CD4-positive, alpha-beta T cell treated with Interleukin-10 for 1 hour (primary cell): Measurements from ENCODE around the gene LCA5L.

Experiments
- DNase-seq: peaks from one replicate; pipeline ENCODE4 v3.0.0-alpha.2; 2020

Gene LCA5L

DNA sequence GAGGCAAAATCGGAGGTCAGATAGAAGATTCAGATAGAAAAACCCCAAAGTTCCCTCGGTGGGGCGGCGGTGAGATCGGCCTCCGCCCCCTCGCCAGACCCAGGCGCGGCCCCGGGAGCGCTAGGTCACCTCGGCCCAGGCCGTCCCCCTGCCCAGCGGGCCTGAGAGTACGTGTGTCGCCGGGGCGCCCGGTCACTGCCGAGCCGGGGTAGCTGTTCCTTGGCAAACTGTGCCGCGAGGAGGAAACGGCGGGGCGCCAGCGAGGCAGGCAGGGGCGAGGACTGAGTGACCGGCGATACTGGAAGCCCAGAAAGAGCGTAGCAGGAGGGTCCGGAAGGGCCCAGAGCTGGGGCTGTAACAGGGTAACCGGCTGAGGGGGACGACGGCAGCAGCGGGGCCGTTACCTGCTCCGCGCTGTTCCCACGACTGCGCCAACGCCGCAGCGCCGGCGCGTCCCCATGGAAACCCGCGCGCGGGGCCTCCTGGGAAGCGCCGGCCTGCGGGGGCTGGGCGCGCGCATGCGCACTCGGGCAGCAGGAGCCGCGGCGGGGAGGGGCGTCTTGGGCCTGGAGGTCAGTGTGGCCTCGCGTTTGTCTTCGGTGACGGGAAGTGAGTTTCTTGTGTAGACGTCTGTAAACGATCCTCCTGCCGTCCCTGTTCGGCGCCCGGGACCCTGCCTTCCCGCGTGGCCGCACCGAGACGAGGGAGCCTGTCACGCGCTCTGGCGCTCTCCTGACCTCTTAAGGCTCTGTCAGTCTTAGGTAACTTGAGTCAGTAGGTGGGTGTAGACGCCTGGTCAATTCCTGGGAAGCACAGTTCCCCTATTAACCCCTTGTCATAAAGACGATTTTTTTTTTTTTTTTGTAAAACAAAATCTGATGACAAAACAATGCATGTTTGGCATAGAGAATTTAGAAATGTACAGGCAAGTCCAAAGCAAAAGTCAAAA is at the start of gene LCA5L:
LCA5L (minus strand) TSS at position 458 of the 949 bp plus-strand sequence. CDS start 17,285 bp downstream, outside the sequence.
- DNase-seq, result peak; percentile 93

GRCh38 chr21:39489380-39489924 is 43.9 kb upstream of the LCA5L start:
- no peak for DNase-seq

DNA sequence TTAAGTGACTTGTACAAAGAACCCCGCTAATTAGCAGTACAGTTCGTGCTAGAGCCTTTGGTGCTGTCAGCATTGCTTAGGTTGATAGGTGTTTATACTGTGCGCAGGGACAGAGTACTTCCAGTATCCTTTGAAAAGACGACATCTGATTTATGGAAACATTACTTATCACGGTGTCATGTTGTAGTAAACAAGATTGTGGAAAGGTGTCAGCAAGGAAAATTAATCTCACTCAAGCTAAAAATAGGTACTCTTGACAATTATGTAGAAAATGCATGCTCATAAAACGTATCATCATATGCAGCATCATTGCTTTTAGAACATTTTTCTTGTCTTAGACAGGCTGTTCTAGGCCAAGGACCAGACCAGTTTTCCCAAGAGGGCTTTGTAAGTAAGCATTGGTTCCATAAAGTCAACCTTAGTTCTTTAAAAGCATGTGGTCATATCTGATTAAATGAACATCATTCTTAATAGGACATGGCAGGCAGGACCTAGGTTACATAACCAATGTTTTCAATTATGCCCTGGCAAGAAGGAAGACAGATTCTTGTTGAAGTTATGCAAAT is 39.2 kb upstream of the LCA5L start:
- no peak for DNase-seq

DNA sequence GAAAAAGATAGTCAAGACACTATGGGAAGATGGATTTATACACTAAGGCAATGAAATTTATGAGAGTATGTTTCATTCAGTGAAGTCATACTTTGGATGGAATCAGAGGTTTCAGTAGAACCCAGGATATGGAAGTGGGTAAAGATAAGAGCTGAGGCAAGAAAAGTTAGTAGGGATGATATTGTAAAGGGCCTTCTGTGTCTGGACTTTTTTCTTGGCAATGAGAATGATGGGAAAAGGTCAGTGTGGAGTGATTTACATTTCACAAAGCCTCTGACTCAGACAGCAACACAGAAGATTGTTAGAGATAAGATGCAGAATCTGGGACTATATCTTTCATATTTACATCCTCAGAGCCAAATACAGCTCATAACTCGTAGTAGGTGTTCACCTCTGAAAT is 38.3 kb upstream of the LCA5L start:
- DNase-seq, result no peak

DNA sequence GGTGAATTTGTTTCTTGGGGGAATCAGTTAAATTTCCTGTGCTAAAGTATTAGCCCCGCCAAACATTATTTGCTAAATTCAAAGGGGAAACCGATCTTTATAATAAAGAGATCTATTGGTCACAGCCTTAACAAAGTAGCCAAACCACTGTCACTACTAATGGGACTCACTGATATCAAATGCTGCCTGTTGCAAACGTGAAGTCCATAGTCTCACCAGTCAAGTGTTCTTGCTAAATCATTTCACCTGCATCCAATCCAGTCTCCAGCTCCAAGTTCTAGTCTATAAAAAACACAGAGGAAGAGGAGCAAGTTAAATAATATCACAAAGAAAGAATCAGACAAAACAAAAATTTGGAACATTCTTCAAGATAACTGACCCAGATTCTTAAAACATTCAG is 36.3 kb upstream of the LCA5L start:
- no peak for DNase-seq

GRCh38 chr21:39480271-39480670 is 34.7 kb upstream of the LCA5L start:
- DNase-seq, result no peak

DNA sequence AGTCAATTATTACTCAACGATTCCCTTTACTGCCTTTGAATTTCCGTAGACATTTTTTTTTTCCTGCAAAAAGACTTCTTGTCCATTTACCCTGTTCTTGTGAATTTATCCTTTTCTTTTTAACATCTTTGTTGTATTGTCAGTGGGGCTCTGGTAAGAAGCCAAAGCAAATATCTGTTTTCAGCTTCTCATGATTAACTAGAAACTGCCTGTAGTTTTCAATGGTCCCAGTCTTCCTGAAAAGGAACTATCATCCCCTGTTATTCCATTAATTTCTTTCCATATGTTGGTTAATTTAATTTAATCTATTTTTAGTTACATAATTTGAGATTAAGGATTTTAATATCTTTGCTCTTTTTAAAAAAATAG is 34.2 kb upstream of the LCA5L start:
- no peak for DNase-seq

DNA sequence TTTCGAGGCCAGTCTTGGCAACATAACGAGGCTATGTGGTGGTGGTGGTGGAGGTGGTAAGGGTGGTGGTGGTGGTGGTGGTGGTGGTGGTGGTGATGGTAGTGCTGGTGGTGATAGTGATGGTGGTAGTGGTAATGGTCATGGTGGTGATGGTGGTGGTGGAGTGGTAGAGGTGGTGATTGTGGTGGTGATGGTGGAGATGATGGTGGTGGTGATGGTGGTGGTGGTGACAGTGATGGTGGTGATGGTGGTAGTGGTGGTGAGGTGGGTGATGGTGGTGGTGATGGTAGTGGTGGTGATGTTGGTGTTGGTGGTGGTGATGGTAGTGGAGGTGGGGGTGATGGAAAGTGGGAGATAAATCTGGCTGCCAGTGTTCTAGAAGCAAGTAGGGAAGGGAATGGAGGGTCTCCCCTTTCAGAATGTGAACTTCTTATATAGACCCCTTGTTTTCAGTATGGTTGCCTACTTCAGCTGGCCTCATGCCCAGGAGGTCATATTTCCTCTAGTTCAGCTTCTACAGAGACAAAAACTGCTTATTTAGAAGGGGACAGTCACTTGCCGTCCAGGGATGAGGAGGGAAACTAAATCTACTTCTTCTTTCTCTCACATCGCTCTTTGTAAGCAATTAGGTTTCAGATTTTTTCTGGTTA is 33.7 kb upstream of the LCA5L start:
- DNase-seq, result no peak

DNA sequence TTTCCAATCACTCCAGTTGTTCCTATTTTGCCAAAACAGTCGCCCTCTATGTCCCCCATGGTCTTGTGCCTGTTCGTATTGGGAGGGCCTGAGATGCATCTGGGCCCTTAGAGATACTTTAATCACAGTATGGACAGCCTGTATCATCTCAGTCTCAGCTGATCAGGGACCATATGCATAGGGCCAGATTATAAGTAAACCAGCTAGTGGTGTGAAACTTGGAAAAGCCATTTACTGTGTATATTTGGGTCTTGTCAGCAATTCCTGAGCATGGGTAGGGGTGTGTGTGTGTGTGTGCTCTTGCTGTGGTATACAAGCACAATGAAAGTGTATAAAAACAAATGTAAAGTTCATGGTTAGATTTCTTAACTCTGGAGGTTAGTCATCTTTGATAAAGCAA is 29.0 kb upstream of the LCA5L start:
- no peak for DNase-seq

DNA sequence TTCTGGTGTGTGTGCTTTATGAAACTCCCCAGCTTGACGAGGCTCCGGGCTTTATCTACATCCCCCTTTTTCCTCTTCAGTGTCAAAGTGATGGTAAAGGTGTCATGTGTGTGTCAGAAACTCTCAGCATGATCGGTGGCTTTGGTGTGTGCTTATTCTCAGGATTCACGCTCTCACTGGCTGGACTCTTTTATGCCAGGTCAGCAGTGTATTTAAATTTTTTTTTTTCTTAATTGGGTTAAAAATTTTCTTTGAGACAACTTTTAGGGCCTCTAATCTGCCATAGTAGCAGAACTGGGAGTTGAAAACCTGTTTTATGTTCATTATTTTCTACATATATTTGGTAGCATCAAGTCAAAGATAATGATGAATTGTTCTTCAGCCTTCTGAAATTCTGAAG is 27.2 kb upstream of the LCA5L start:
- DNase-seq, result no peak

GRCh38 chr21:39471598-39471997 is 26.0 kb upstream of the LCA5L start:
- no peak for DNase-seq

DNA sequence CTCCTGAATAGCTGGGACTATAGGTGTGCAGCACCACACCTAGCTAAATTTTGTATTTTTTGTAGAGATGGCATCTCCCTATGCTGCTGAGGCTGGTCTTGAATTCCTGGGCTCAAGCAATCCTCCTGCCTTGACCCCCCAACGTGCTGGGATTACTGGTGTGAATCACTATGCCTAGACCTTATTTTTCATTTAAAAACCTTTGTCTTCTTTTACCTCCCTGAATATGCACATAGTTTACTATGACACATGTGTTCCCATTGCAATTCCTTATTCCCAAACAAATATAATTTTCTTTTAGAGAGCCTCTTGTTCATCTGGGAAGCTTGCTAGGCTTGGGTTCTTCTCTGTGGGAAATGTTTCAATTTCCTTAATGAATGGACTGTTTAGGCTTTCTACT is 23.0 kb upstream of the LCA5L start:
- DNase-seq, result no peak

DNA sequence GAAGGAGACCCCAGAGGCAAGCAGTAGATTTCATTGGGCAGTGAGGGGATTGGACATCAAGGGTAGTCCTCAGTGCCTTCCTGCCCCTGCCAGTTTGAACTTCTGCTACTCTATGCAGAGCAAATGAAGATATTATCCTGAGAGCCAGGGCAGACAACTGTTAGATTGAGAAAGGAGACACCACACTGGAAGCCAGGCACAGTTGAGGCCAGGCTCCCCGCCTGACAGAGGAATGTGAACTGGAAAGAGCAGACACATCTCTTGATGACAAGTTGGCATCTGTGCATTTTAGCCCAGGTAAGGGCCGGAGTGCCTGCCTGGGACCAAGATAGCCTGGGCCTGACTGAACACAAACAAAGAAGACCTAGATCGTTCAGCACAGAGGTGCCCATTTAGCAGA is 22.2 kb upstream of the LCA5L start:
- no peak for DNase-seq

DNA sequence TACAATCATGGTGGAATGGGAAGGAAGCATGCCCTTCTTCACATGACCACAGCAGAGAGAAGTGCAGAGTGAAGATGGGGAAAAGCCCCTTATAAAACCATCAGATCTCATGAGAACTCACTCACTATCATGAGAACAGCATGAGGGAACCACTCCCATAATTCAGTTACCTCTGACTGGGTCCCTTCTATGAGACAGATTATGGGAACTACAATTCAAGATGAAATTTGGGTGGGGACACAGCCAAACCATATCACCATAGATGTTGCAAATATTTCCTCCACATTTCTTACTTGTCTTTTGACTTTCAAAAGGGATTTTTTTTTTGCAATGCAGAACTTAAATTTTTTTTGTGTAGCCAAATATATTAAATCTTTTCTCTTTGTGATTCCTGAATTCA is 21.0 kb upstream of the LCA5L start:
- DNase-seq, result no peak

DNA sequence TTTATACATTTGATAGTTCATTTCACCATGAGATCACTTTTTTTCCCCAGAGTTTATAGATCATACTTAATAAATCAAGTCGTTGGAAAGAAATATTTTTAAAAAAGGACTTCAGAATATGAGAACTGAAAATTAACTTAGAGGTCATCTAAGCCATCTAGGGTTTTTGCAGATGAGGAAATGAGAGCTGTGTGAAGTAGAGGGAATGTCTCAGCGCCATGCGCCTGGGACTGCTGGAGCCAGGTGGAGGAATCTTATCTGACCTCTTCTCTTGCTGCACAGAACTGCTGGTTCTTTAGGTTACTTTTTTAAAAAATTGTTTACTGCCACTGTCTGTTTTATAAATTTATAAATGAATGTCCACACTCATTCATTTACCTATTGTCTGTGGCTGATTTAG is 17.7 kb upstream of the LCA5L start:
- DNase-seq, result no peak

- no peak for DNase-seq
Observed at GRCh38 chr21:39461419-39461818, 15.8 kb upstream of the LCA5L start.

GRCh38 chr21:39456665-39457064 is 11.1 kb upstream of the LCA5L start:
- DNase-seq, result no peak

GRCh38 chr21:39454949-39455668 is 9.5 kb upstream of the LCA5L start:
- no peak for DNase-seq

DNA sequence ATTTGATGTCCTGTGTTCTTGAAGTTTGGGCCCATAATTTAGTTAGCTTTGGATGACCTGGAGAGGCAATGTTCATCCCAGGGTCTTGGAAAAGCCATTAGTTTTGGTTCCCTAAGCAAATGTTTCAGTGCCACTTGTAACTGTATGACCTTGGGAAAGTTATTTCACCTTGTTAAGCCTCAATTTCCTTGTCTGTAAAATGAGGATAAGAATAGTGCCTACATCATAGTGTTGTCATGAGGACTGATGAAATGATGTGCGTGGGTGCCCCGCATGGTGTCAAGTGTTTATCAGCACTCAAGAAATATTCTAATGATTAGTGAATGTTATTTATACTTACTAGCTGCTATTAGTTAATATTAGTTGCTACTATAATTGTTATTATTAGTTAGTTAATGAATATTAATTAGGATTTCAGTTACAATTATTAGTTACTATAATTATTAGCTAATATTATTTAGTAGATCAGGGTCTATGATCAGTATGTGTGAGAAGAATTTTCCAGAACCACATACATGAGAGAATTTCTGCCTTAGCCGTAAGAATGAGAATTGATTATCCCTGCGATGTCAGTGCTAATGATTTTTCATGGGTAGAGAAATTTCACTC is 8.1 kb upstream of the LCA5L start:
- DNase-seq, result no peak

- DNase-seq, result no peak
Observed at GRCh38 chr21:39452970-39453342, 7.4 kb upstream of the LCA5L start.

DNA sequence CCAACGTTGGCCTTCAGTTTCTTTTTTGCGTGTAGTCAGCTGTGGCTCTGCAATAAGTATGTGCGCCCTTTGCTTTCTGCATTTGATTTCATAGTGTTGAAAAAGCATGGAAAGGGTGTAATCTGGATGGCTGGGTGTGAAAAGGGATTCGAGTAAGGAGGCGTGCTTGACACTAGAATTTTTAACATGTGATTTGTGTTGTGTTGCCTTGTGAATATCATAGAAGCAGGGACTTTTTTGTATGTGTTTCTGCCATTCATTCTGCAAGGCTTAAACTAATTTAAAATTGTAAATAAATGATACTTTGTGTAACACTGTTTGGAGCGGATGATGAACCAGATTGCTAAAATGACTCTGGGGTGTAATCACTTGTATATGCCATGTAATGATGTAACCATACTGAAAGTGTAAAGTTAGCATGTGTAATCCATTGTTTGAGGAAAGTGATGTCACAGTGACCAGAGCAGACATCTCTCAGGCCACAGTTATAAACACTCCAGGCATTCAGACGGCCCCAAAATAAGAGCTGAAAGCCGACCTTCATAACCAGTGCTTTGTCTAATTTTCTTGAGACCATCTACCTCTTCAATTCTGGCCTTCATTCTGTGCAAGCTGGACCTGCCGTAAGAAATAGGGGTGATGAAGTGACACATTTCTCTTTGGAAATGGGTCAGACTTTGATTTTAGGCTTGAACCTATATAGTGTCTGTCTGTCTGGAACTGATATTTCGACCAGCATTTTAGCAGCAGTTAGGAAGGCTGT is 6.8 kb upstream of the LCA5L start:
- no peak for DNase-seq
